NCI-H1930 (cell line): Measurements from ENCODE around the gene RTN4RL2.

ENCODE experiments used
- DNase-seq, 2 experiments: peaks; one replicate each; lab custom pipeline; 2025; lab: John Stamatoyannopoulos, UW

Gene RTN4RL2

DNA sequence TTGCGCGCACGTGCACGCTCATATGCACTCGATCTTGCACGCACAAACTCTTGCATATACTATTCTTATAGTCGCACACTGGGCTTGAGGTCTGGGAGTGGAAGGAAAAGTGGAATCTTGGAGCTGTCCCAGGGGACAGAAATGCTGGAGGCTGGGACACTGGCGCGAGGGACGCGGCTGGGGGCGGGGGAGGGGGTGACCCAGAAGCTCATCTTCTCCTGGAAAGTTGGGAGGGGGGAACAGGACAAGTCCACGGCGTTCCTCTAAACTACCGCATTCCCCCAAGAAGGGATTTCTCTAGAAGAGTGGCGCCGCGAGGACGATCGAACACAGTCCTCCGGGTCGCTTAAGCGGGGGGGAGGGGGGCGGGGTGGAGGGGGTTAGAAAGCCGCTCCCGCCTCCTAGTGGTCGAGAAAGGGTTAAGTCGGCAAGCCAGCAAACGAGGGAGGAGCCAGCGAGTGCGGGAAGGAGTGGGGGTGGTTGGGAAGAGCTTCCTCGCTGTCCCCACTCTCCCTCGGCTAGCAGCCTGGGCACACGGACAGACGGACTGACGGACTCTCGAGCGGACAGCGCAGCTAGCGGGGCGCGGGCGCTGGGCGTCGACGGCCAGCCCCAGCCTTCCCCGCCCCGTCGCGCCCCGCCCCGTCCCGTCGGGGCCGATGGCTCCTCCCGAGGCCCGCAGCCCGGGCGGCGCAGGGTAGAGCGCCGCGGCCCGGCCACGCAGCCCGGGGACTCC is at the start of gene RTN4RL2:
TSS of gene RTN4RL2 (plus strand) at position 507 of the 736 bp plus-strand sequence. CDS start 338 bp downstream, outside the sequence.
- DNase-seq = peak; percentile 52 to 78

DNA sequence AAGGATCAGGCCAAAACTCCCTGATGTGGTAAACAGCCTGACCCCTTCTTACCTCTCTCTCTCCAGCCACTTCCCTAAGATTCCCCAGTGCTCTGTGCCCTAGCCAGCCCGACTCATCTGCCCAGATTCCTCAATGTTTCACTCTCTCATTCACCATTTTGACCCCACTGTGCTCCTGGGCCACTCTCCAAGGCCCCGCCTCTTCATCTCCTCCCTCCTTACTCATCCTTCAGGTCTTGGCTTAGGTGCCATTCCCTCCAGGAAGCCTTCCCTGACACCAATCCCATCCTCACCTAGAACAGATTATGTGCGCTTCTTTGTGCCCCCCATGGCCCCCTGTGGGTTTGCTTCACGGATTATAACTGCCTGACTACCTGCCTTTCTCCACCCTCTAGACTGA is 46.6 kb upstream of the RTN4RL2 start:
- no peak for DNase-seq

DNA sequence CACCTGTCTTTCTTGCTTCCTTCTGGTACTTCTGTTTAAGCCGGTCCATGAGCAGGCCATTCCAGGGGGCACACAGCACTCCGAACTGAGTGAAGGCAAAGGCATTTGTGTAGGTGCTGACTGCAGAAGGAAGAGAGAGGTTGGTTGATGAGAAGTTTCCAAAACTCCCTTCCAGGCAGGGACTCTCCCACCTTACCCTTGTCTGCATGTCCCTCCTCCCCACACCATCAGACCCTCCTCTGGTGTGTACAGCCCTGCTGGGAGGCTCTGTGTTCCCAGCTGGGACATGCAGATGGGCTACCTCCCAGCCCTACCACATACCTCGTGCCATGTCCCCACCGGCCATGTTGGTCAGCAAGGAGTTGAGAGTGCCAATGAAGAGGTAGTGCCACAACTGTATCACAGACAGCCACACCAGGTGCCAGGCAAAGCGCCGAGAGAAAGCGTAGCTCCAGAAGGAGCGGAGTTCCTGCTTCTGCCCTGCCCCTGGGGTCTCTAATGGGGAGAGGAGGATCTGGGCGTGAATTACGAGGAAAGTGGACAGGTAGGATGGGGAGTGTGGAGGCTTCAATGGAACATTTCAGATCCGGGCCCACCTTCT is 45.6 kb upstream of the RTN4RL2 start:
- no peak for DNase-seq

DNA sequence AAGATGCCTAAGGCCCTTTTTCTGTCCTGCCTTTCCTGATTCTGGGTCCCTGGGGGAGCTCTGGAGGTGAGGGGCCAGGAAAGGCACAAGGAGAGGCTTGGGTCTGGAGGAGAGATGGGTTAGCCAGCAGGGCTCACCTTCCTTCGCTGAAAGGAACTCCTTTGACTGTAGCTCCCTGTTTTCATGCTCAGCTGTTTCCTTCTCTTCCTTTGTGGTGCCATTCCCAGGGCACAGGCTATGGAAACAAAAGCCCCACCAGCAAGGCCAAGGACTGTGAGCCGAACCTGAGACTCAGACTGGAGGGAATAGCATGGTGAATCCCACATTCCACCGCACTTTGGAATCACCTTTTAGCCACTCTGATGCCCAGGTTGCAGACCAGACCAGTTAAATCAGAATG is 43.9 kb upstream of the RTN4RL2 start:
- DNase-seq = no peak

DNA sequence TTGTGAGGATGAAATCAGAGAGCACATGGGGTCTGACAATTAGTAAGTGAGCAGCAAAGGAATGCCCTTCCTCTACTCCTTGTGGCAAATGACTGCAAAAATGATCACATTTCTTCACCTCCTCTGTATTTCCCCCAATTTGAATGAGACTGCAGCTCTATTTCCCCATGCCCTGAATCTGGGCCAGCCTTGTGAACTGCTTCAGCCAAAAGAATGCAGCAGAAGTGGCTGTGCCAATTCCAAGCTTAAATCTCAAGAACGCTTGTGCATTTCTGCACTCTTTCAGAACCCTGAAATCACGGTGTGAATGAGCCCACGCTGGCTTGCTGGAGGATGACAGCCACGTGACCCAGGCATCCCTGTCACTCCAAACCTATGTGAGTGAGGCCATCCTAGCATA is 43.3 kb upstream of the RTN4RL2 start:
- no peak for DNase-seq

DNA sequence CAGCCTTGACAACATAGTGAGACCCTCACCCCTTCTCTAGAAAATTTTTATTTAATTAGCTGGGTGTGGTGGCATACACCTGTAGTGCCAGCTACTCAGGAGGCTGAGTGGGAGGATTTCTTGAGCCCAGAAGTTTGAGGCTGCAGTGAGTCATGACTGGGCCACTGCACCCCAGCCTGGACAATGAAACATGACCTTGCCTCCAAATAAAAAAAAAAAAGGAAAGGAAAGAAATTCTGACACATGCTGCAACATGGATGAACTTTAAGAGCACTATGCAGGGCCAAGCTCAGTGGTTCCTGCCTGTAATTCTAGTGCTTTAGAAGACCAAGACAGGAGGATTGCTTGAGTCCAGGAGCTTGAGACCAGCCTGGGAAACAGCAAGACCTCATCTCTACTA is 42.2 kb upstream of the RTN4RL2 start:
- DNase-seq = no peak

DNA sequence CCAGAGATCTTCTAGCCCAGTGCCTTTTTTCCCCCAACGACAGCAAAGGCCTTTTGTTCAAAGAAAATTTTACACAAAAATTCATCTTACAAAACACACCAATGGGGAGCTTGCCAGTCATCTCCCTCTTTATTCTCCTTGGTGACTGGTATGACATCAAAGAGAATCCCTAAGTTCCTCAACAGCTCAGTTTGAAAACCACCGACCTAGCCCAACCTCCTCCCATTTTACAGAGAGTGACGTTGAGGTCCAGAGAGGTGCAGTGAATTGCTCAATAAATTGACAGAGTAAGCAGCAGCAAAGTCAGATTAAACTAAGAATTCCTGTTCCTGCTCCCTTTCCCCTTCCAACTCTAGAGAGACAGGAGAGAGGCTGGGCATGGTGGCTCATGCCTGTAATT is 41.2 kb upstream of the RTN4RL2 start:
- no peak for DNase-seq

DNA sequence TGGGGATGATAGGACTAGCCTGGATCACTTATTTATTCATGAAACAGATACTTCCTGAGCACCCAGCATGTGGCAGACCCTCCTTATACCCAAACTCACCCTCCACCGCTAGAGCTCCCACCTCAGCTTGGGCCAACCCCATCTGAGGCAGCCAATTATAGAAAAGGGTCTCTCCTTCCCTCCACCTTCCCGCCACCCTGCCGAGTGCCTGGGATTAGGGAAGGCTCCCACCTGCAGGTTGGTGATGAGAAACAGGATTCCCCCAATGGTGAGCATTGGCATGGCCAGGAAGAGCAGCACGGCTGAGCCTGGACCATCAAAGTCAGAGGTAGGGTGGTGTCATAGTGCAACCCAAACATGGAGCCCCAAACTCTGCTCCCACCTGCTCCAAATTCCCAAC is 39.3 kb upstream of the RTN4RL2 start:
- DNase-seq = no peak

DNA sequence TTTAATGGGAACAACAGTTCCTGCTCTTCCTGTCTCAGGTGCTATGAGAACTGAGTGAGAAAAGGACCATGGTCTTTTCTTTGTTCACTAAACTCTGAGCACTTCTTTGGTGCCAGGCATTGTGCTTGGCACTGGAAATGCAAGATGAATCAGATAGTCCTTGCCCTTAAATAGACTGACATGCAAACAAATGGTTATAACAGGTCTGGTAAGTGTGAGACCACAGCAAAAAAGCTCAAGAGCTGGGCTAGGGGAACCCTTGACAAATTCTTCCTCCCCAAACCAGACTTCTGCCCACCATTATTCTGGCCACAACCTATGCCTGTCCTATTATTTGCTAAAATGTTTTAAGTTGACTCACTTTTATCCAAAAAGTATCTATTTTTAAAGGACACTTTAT is 38.5 kb upstream of the RTN4RL2 start:
- no peak for DNase-seq

DNA sequence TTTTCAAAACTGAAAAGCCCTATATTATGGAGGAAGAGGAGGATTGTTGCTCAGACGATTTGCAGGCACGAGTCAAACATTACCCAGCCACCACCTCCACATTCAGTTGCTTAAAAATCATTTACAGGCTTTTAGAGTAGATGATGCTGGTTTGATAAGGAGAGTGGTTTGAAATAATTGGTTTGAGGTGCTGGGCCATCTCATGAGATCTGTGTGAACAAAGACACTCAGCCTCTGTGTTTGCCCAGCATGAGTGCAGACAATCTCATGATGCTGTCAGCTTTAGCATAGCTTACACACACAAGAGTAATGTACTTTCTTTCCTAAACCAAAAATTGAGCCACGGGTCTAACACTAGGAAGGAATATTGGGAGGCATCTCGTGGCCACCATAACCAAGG is 37.7 kb upstream of the RTN4RL2 start:
- no peak for DNase-seq

DNA sequence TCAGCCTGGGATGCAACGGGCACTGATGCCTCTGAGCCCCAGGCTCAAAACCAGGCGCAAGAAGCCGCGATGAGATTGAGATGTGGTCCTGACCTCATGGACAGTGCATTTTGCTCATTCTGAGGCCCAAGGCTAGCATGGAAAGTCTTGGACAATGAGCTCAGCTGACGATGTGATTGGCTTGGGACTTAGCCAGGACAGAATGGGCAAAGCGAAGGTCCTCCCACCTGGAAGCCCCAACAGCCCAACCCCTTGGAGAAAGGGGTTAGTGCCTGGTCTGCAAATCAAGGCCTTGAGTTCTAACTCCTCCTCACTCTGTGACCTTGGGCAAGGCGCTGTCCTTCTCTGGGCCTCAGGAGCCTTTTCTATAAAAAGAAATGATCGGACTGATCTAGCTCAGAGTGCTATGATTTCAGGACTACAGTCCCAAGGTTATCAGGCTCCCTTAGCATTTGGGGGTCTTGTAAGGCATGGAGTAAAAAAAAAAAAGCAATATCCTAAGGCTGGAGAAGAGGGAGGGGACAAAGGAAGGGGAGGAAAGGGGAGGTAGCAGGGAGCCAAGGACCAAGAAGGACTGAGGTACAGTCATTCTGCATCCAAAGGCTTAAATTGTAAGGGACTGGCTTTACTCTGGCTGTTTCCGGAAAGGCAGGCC is 36.1 kb upstream of the RTN4RL2 start:
- DNase-seq = no peak

DNA sequence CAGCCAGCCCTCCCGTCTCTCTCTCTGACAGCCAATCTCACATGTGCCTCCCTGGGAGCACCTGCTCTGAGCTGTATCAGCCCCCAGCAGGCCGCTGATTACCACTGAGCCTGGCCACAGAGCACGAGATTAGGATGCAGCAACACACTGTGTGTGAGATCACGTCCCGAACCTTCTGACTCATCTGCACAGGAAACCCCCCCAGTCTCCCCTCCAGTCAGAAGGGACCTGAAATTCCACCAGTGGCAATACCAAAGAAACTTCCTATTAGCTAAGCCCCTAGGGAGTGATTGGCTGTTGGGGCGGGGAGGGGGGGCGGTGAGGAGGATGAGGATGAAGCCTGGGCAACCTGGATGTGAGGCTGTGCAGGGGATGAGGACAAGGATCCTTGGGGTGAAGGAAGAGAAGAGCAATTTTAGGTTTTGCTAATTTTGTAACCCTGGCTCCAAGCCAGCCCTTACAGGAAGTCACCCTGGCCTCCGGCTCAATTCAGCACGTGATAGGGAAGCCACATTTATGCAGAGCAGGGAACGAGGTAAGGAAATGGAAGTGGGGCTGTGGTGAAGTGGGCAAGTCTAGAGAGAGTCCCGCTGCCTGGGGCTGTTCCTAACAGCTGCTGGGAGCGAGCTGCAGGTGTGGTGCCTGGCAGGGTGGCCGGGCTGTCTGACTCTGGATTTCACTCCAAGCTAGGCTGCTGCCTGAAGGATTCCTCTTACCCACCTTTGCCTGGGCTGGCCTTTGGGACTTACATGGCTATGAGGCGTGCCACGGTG is 35.4 kb upstream of the RTN4RL2 start:
- DNase-seq = no peak

DNA sequence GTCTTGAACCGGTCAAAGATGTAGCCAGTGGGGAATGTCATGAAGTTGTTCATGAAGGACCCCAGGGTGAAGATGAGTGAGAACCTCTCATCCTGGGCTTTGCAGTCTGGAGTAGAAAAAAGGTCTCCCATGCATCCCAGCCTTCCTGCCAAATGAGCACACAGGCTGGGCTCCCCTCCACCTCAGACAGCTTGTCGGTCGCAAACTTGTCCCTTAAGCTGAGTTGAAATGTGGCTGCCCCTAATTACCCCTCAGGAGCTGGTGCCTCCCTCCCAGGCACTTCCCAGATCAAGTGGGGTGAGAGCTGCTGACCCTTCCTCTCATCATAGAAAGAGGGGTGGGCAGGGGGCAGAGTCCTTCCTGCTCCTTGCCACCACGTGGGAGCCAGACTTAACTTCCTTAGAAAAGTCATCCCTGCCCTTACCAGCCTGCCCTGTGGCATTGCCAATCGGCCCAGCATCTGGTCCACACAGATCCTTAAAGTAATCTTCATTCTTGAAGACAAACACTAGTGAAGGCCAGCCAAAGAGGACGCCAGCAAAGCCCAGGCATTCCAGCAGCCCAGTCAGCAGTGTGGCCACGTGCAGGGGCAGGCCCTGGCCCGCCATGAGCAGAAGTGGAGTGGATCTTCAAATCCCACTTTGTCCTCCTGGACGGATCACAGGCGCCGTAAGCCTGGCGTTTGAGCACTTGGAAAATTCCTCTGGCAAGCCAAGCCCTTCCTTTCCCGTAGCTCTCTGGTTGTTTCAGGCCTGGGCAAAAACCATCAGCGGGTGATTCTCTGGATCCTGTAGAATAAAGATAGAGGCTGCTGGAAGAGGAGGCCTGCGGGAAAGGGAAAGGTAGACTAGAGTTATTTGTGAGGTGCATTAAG is 34.5 kb upstream of the RTN4RL2 start:
- DNase-seq = no peak

DNA sequence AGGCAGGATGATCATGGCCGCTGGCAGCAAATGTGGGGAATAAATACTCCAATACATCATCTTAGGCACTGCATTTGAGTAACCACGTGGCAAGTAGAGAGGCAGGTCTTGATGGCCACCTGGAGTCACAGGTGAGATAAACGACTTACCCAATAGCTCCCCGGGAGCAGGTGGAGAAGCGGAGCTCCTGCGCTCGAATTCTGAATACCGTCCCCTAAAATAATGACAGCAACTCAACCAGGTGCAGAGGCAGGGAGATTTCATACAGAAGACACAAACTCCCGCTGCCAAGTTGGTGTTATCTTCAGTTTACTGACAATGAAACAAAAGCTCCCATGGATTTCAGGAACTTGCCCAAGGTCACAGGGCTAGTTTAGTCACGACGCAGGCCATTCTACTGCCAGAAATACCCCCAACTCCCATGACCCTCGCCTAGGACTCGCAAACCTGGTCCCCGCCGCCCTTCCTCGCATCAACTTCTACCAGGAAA is 33.8 kb upstream of the RTN4RL2 start:
- no peak for DNase-seq

DNA sequence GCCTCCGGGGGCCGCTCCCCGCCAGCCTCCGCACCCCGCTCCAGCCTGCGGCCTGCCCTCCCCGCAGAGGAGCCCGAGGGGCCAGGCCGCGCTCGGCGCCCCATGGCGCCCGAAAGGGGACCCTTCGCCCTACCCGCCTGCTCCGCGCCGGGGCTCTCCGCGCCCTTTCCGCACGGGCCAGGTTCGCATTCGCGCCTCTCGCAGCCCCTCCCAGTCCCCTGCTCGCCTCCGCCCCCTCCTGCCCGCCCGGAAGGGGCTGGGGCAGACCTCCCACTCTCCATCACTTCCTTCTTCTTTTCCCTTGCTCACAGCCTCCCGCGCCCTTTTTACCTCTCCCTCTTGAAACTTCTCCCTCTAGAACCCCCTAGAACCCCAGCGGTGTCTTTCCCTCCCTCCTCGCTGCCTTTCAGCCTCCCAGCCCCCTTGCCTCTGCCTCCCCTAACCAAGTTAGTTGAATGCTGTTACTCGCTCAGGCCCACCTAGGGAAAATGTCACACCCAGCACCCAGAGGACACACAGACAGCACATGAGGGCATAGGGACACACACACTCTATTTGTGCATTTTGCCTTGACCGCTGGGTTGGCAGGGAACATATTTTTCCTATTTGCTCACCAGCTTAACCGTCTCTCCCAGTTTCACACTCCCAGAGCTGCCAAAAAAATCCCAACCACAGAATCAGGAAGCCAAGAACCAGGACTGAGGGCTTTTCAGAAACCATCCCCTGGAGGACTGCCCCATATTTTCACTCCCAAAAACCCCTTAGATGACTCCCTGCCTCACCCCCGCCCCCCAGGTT is 33.2 kb upstream of the RTN4RL2 start, which contains the start of gene SLC43A3:
TSS of gene SLC43A3 (minus strand) at position 193 of the 798 bp plus-strand sequence. CDS start 949 bp downstream, outside the sequence.
- peak; percentile 13 to 39 for DNase-seq

DNA sequence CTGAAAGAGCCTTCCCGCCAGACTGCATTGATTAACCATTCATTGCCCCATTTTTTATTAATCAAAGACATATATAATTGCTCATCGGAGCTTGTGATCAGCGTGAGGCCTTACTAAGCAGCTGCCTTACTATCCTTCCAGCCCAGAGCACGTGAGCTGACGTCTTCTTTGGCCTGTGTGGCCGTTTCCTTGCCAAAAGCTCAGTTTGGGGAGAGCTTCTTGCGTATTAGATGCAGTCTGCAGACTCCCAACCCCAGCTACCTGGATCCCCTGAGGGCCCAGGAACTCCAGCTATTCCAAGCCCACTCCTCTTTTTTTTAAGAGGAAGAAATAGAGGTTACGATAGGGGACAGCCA is 32.6 kb upstream of the RTN4RL2 start:
- no peak for DNase-seq

DNA sequence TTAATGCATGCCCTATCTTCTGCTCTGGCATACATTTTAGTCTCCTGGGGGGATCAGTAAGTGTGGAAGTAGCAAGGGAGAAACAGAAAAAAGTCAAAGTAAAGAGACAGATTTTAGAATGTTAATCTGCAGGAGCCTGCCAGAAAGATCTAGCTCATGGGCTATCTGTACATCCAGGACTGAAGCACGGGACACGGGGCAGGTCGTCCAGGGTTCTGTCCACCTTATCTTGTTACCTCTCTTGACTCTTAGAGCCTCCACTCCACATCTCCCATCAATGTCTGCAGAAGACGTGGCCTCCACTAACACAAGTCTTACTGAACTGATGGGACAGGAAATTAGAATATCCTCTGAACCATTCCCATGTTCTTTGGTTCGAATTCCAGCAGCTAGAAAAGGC is 31.7 kb upstream of the RTN4RL2 start:
- no peak for DNase-seq

DNA sequence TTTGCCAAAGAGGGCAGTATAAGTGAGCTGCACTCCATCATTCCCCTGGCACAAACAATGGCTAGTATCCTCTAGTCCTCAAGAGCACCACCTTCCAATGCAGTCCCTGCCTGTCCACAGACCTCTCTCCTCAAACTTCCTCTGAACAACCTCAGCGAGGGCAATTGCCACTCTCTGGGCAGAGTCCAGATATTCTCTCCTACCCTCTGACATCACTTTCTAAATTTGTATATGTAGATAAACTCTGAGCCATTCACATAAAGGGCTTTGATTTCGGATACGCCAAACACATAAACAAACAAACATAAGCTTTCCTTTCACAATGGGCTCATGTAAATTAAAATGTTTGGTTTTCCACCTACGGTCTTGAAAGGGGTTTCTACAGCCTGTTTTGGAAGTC is 30.4 kb upstream of the RTN4RL2 start:
- DNase-seq = no peak

DNA sequence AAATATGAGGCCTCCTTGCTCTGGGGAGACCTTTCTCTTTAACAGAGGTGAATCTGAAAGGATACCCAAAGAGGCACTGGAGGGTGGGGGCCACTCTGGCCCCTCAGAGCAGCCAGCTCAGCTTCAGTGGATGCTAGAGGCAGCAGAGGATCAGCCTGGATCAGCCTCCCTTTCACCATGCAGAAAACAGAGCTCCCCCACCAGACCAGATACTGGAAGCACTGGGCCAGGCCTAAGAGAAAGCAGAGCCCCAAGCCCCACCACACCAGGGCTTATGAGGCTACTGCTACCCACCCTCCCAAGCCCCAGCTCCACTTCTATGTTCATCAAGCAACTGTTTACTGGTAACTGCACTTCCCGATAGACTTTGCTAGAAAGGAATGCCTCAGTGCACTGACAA is 29.4 kb upstream of the RTN4RL2 start:
- DNase-seq = no peak

DNA sequence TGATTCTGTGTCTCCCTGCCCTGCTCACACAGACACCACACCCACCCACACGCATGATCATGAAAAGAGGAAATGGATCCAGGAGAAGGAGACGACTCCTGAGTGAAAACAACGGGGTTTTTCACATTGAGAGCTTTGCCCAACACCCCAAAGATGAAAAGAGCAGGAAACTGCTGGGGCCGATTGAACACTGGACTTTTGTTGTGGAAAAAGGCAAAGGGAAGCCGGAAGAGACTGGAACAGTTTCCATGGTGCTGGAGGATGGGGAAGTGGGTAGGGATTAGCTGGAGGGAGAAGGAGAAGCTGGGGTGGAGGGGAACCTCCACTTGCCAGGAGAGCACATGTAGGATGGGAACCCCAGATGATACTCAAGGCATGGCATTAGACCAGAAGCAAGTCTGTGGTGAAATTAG is 28.2 kb upstream of the RTN4RL2 start:
- no peak for DNase-seq
